Measurements from ENCODE around the gene MGAT5B. TPM values are rescaled to one million over a fixed set of nuclear protein-coding genes. Genes with fewer than 3 reads are reported as not detected.

Gene MGAT5B
- total and polyA plus RNA-seq, 2 of the 13 experiments (the other 11 are each of a cell fraction or from before 2014, with no cell fraction given) = 0.07 to 0.13 TPM

- Histone ChIP-seq H3K36me3 (replicated peaks in 1 of 2; ENCODE audit: control insufficient read depth in 1 of 2, insufficient read depth in 2 of 2, low read length in 2 of 2) (no peaks in the 10 kb centered on the region), H4K20me1 (ENCODE audit: insufficient read depth, low read length) (no peaks in the 10 kb centered on the region; the same call in 1 of the 2 replicates), H3K4me3 (replicated peaks in 1 of 3; ENCODE audit: insufficient read depth in 1 of 3, low read depth in 2 of 3, low read length in 3 of 3) (no peak overlapping the region), H3K9me3 (ENCODE audit: low read length) (no peaks in the 10 kb centered on the region), H3K79me2 (ENCODE audit: insufficient read depth, low read length) (no peaks in the 10 kb centered on the region), H3K27ac (ENCODE audit: extremely low read length, insufficient read depth, low read length) (no peak overlapping the region), H3K9ac (ENCODE audit: insufficient read depth, low read depth, low read length) (no peak overlapping the region), H3K4me1 (ENCODE audit: insufficient read depth, low read length) (no peaks in the 10 kb centered on the region), H3K4me2 (ENCODE audit: low read depth, low read length) (no peak overlapping the region), H3K27me3 (ENCODE audit: control insufficient read depth in 1 of 2, insufficient read depth in 2 of 2, low read length in 2 of 2) (peaks cover 5 to 71% of the 10 kb centered on the region in 2 experiments), H2AFZ (ENCODE audit: low read length) (no peak overlapping the region)
- CTCF ChIA-PET (ENCODE audit: low intra/inter-chr PET ratio, low total read pairs) = no interaction called here
- no TSS peak for BruUV-seq (replicated peaks)
- intact Hi-C loops (cut with micrococcal nuclease; ENCODE audit: unreplicated experiment) (no loop called here), in situ Hi-C loops (cut with HindIII; ENCODE audit: extremely low pct_ligation_motif_present, low pct_unique_long_range_greater_than_20kb) (no loop called here)
- POLR2A ChIA-PET = no interaction called here
- DNase-seq (ENCODE audit: low spot score) (no peak), ATAC-seq (no peak), FAIRE-seq (no peak)
- 29% methylated on average over 2 of the region's 10 CpGs for WGBS (ENCODE audit: low lambda C conversion rate)
- no peak for TF ChIP-seq ZNF782 (CRISPR knock-in tag; IDR thresholded peaks at IDR 0.05; ENCODE audit: borderline replicate concordance)
- no peak for TF ChIP-seq ZNF331 (CRISPR knock-in tag; IDR thresholded peaks at IDR 0.05)
- TF ChIP-seq KDM6A (CRISPR knock-in tag; IDR thresholded peaks at IDR 0.05; ENCODE audit: low read depth) = no peak
- TF ChIP-seq HNF1B (CRISPR knock-in tag; IDR thresholded peaks at IDR 0.05) = no peak
- TF ChIP-seq CREBL2 (CRISPR knock-in tag; IDR thresholded peaks at IDR 0.05; ENCODE audit: borderline replicate concordance) = no peak
- no peak for TF ChIP-seq GABPA (IDR thresholded peaks at IDR 0.05; ENCODE audit: low read depth, low read length)
- no peak for TF ChIP-seq GABPA (CRISPR knock-in tag; IDR thresholded peaks at IDR 0.05; ENCODE audit: low read depth)
- no peak for TF ChIP-seq SKIL (CRISPR knock-in tag; IDR thresholded peaks at IDR 0.05; ENCODE audit: borderline replicate concordance)
- no peak for TF ChIP-seq KIAA2018 (CRISPR knock-in tag; IDR thresholded peaks at IDR 0.05; ENCODE audit: borderline replicate concordance)
- no peak for TF ChIP-seq ZNF143 (CRISPR knock-in tag; IDR thresholded peaks at IDR 0.05)
- TF ChIP-seq ZNF260 (CRISPR knock-in tag; IDR thresholded peaks at IDR 0.05; ENCODE audit: borderline replicate concordance, low read depth) = no peak
- TF ChIP-seq GPBP1L1 (CRISPR knock-in tag; IDR thresholded peaks at IDR 0.05) = no peak
Measured at GRCh38 chr17:76948301-76948700, 80.1 kb downstream of the MGAT5B start.

Measured in HepG2 (cell line).